Activated CD8-positive, alpha-beta memory T cell treated with anti-CD3 and anti-CD28 coated beads, Interleukin-2, amount 50 U/mL, for 48 hours (primary cell): ENCODE data around the gene MEF2B.

Experiments used
- DNase-seq: peaks from one replicate; pipeline ENCODE4 v3.0.0-alpha.2; 2020

MEF2B gene

GRCh38 chr19:19170053-19170872, at the start of gene MEF2B:
TSS of gene MEF2B (minus strand) at chr19:19170263. CDS start at chr19:19150735, 19,528 bp downstream.
- DNase-seq: peak; percentile 89

DNA sequence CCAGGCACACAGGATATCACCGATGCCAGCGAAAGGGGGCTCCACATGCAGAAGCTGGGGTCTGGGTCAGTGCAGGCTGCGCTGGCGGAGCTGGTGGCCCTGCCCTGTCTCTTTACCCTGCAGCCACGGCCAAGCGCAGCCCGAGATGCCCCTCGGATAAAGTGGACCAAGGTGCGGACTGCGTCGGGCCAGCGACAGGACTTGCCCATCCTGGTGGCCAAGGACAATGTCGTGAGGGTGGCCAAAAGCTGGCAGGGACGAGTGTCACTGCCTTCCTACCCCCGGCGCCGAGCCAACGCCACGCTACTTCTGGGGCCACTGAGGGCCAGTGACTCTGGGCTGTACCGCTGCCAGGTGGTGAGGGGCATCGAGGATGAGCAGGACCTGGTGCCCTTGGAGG, 48.8 kb upstream of the MEF2B start:
- DNase-seq: no peak

GRCh38 chr19:19217099-19217498, 47.0 kb upstream of the MEF2B start:
- no peak for DNase-seq

DNA sequence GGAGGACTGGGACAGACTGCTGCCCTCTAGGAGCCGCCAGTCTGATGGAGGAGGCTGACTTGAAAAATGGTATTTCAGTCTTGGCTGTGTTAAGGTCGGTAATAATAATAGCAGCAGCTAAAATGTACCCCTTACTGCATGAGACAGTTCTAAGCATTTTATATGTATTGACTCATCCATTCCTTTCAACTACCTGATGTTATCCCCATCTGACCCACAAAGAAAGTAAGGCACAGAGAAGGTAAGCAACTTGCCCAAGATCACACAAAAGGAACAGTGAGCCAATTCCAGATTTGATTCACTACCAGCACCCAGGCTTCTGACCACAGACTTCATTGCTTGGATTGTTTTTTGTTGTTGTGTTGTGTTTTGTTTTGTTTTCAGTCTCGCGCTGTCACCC, 45.7 kb upstream of the MEF2B start:
- DNase-seq: no peak

- peak; percentile 71 for DNase-seq
Measured at GRCh38 chr19:19214892-19215291, 44.8 kb upstream of the MEF2B start.

DNA sequence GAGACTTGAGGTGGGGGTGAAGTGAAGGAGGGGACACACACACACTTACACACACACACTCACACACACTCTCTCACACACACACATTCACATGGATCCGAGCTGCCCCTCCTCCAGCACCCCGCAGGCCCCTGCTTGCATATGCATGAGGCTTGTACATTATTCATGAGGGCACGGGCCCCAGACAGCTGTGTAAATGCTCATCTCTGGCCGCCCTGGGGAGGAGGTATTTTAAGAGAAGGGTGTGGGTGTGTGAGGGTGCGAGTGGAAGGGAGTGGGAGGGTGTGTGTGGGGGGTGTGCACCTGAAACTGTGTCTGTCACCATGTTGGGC, 44.1 kb upstream of the MEF2B start:
- DNase-seq: no peak

DNA sequence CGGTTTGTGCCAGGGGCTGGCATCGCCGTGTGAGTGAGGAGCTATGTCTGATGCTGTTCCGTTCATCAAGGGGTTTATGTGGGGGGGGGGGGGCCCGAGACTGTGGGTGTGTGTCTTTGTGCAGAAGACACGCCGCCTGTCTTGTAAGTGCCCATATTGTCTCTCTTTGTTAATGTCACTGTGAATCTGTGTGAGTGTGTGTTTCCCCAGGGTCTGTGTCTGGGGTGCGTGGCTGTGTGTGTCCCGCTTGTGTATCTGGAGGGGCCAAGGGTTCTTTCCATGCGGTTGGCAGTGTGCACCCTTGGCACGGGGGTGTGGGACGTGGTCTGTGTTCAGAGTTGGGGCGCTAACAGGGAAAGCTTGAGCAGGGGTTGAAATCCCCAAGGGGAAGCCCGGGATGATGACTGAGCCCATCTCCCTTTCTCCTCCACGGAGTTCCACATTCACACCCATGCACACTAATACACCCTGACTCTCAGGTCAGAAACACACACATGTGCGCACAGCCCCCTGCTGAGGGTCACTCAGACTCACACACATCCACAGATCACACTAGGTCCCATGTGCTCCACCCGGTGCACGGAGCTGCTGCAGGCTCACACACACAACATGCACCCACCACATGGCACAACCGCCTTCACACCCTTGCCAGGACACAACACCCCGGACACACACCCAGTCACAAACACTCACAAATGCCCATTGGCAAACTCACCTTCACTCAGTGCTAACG, 43.5 kb upstream of the MEF2B start:
- no peak for DNase-seq

- DNase-seq: no peak
Measured at GRCh38 chr19:19212916-19213315, 42.9 kb upstream of the MEF2B start.

- no peak for DNase-seq
Measured at GRCh38 chr19:19211499-19212420, 41.7 kb upstream of the MEF2B start, which contains the start of gene NCAN. TSS of gene NCAN (plus strand) at chr19:19211958. CDS start at chr19:19216954, 4,996 bp downstream.

GRCh38 chr19:19209372-19209771, 39.3 kb upstream of the MEF2B start:
- DNase-seq: no peak

- no peak for DNase-seq
Measured at GRCh38 chr19:19207637-19208572, 37.8 kb upstream of the MEF2B start.

- DNase-seq: no peak
Measured at GRCh38 chr19:19206938-19207337, 36.9 kb upstream of the MEF2B start.

DNA sequence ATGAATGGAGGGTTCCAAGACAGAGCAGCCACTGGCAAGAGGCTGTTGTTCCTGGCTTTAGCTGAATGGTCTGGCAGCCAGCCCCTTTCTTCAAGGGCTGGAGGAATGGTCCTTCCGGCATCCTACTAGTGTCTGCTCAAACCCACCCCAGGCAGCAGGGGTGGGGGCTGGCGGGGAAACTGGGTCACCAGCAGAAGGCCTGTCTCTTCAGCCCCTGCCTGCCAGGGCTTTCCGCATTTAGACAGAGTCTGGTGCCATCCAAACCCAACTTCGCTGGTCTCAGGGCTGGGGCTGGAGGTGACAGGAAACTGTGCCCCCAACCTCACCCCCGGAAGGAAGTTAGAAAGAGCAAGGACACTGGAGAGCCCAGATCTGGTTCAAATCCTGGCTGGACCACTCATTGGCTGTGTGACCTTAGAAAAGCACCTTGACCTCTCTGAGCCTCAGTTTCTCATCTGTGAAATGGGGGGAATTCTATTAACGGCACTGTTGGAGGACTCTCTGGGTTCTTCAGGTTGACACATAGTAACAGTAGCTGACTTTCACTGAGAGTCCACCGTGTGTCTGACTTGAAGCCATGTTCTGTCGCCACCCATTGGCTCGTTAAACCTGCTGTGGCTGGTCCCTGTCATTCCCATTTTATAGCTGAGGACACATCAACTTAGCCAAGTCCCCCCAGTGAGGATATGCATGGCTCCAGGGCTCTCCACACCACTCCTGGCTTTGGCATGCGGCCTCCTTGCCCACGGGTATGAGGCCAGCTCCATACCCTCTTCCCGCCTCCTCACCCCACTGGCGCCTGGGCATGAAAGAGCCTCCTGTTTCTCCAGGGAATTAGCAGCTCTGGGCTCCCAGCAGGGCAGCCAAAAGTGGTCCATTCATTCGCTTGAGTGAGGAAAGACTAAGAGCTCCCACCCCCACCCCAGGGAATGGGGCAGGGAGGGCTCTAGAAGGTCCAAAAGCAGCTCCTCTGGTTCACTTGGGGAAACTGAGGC, 35.6 kb upstream of the MEF2B start:
- no peak for DNase-seq

DNA sequence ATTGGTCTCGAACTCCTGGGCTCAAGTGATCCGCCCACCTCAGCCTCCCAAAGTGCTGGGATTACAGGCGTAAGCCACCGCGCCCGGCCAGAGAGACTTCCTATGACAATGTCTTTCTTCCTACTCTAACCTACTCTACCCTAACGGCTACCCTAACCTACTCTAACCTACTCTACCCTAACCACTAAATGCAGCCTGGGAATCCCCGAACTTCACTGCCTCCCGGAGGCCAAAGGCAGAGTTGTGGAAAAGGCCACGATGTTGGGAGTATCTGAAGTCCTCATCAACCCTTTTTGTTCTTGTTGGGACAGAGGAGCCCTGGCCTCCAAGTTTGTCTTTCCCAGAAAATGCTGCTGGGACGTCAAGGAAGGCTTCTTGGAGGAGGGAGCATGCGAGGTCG, 34.1 kb upstream of the MEF2B start:
- DNase-seq: no peak

GRCh38 chr19:19203012-19203856, 33.2 kb upstream of the MEF2B start, which contains the start of gene NR2C2AP:
TSS of gene NR2C2AP (minus strand) at chr19:19203414. CDS start at chr19:19203060, 354 bp downstream.
- peak; percentile 96 for DNase-seq

DNA sequence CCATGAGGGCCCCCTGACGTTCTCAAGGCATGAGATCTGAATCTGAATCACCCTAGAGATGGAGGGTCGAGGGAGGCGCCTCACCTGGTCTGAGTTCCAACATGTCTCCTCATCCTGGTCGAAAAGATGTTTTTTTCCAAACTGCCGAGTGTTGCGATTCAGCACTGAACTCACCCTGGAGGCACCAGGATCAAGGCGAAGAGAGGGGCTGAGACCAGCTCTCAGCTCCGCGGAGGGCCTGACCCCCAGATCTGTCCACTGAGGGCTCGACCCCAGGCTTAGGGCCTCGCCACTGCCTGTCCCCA, 32.6 kb upstream of the MEF2B start:
- DNase-seq: no peak

- no peak for DNase-seq
Measured at GRCh38 chr19:19201697-19202630, 31.9 kb upstream of the MEF2B start.

- no peak for DNase-seq
Measured at GRCh38 chr19:19193926-19194325, 23.9 kb upstream of the MEF2B start.
